A673 (cell line): ENCODE measurements around the gene EXOSC10.

ENCODE experiments used
- EZH2 ChIP-seq: fragments of 200-600 bp; sonication (generic); IDR thresholded peaks from 2 replicates; pipeline ENCODE4 v1.6.1; 2017; ENCODE audit warnings: borderline replicate concordance, low read depth, mild to moderate bottlenecking, mixed read lengths, antibody characterized with exemption, low read length; ENCODE audit not compliant: poor library complexity, severe bottlenecking
- TF ChIP-seq, protein P1 (sequence below): fragments of 300-800, 200-600 bp; sonication (generic); conservative IDR thresholded peaks from 2 replicates; pipeline ENCODE4 v1.5.1; 2017; ENCODE audit warnings: low read depth, mild to moderate bottlenecking, antibody characterized with exemption, low read length, moderate library complexity, mixed read lengths

DNA sequence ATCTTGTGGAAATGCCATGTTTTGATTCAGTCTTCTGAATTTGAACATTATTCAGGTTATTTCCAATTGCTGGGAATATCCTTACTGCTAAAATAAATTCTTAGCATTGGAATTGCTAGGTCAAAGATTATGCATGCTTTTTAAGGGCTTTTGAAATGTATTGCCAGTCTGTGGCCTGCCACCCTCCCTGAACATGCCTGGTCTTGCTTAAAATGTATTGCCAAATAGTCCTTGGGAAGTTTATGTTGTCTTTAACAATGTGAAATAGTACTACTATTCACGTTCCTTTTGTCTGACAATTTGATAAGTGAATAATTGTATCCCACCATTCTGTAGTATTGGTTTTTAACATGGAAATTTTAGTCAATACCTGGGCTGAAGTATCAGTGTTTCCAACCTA, 73.6 kb downstream of the EXOSC10 start:
- TF ChIP-seq, protein P1, sequence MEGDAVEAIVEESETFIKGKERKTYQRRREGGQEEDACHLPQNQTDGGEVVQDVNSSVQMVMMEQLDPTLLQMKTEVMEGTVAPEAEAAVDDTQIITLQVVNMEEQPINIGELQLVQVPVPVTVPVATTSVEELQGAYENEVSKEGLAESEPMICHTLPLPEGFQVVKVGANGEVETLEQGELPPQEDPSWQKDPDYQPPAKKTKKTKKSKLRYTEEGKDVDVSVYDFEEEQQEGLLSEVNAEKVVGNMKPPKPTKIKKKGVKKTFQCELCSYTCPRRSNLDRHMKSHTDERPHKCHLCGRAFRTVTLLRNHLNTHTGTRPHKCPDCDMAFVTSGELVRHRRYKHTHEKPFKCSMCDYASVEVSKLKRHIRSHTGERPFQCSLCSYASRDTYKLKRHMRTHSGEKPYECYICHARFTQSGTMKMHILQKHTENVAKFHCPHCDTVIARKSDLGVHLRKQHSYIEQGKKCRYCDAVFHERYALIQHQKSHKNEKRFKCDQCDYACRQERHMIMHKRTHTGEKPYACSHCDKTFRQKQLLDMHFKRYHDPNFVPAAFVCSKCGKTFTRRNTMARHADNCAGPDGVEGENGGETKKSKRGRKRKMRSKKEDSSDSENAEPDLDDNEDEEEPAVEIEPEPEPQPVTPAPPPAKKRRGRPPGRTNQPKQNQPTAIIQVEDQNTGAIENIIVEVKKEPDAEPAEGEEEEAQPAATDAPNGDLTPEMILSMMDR: no peak
- TF ChIP-seq EZH2: no peak
